Ishikawa (cell line): ENCODE results near the gene PCDH9.

ENCODE experiments used
- CEBPB ChIP-seq: IDR thresholded peaks from 2 replicates; pipeline ENCODE4 v1.6.1; 2012
- CREB1 ChIP-seq: IDR thresholded peaks from 2 replicates; pipeline ENCODE4 v1.6.1; 2012; ENCODE audit warnings: low read depth
- EGR1 ChIP-seq: IDR thresholded peaks from 2 replicates; pipeline ENCODE4 v1.6.1; 2012
- EP300 ChIP-seq: IDR thresholded peaks from 2 replicates; pipeline ENCODE4 v1.6.1; 2012; ENCODE audit warnings: borderline replicate concordance
- FOXM1 ChIP-seq: IDR thresholded peaks from 2 replicates; pipeline ENCODE4 v1.6.1; 2012; ENCODE audit warnings: low read depth, borderline replicate concordance
- NFIC ChIP-seq: IDR thresholded peaks from 2 replicates; pipeline ENCODE4 v1.6.1; 2012
- RAD21 ChIP-seq: IDR thresholded peaks from 2 replicates; pipeline ENCODE4 v1.6.1; 2012; ENCODE audit warnings: low read depth
- TAF1 ChIP-seq: IDR thresholded peaks from 2 replicates; pipeline ENCODE4 v1.6.1; 2012; ENCODE audit warnings: low read depth, mild to moderate bottlenecking
- TCF12 ChIP-seq: IDR thresholded peaks from 2 replicates; pipeline ENCODE4 v1.6.1; 2012; ENCODE audit warnings: low read depth
- TEAD4 ChIP-seq: IDR thresholded peaks from 2 replicates; pipeline ENCODE4 v1.6.1; 2012
- YY1 ChIP-seq: IDR thresholded peaks from 2 replicates; pipeline ENCODE4 v1.6.1; 2012; ENCODE audit warnings: low read depth
- ZBTB7A ChIP-seq: IDR thresholded peaks from 2 replicates; pipeline ENCODE4 v1.6.1; 2012; ENCODE audit warnings: low read depth
- TF ChIP-seq, protein P1 (sequence below): IDR thresholded peaks from 2 replicates; pipeline ENCODE4 v1.6.1; 2012
- TF ChIP-seq, protein P2 (sequence below): IDR thresholded peaks from 2 replicates; pipeline ENCODE4 v1.6.1; 2012; ENCODE audit warnings: low read depth, mild to moderate bottlenecking
- TF ChIP-seq, protein P3 (sequence below): IDR thresholded peaks from 2 replicates; pipeline ENCODE4 v1.6.1; 2012

The PCDH9 gene

DNA sequence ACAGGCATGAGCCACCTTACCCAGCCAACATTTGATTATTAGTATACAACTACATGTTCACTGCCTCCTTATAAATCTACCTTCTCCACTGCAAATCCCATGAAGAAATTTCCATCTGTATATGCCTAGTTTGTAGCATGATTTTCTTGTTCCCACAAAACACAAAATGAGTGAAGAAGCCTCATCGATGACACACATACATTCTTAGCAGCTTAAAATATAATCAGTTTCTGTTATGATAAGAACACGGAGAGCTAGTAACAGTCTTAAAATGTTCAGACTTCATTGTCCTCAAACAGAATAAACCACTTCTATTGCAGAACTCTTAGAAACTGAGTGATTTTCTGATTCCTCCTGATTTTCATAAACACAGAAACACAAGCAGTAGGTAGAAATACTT is 740.5 kb downstream of the PCDH9 start:
- TF ChIP-seq TCF12 (no peak), YY1 (no peak), ZBTB7A (no peak), EGR1 (no peak), EP300 (no peak), NFIC (no peak), TAF1 (no peak), FOXM1 (no peak), TEAD4 (no peak), CEBPB (no peak)
- TF ChIP-seq, protein P1, sequence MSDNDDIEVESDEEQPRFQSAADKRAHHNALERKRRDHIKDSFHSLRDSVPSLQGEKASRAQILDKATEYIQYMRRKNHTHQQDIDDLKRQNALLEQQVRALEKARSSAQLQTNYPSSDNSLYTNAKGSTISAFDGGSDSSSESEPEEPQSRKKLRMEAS = no peak
- TF ChIP-seq, protein P2, sequence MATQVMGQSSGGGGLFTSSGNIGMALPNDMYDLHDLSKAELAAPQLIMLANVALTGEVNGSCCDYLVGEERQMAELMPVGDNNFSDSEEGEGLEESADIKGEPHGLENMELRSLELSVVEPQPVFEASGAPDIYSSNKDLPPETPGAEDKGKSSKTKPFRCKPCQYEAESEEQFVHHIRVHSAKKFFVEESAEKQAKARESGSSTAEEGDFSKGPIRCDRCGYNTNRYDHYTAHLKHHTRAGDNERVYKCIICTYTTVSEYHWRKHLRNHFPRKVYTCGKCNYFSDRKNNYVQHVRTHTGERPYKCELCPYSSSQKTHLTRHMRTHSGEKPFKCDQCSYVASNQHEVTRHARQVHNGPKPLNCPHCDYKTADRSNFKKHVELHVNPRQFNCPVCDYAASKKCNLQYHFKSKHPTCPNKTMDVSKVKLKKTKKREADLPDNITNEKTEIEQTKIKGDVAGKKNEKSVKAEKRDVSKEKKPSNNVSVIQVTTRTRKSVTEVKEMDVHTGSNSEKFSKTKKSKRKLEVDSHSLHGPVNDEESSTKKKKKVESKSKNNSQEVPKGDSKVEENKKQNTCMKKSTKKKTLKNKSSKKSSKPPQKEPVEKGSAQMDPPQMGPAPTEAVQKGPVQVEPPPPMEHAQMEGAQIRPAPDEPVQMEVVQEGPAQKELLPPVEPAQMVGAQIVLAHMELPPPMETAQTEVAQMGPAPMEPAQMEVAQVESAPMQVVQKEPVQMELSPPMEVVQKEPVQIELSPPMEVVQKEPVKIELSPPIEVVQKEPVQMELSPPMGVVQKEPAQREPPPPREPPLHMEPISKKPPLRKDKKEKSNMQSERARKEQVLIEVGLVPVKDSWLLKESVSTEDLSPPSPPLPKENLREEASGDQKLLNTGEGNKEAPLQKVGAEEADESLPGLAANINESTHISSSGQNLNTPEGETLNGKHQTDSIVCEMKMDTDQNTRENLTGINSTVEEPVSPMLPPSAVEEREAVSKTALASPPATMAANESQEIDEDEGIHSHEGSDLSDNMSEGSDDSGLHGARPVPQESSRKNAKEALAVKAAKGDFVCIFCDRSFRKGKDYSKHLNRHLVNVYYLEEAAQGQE = no peak

DNA sequence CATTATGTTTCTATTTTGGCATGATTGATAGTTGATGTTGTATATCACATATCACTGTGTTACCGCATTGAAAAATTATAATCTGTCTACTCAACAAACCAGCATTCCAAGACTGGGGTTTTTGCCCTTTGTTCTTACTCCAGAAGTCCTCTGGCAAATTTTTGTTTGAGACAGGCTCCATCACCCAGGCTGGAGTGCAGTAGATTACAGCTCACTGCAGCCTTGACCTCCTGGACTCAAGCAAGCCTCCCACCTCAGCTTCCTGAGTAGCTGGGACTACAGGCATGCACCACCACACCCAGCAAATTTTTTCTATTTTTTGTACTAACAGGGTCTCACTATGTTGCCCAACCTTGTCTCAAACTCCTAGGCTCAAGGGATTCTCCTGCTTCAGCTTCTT is 741.0 kb downstream of the PCDH9 start:
- no peak for TF ChIP-seq ZBTB7A
- no peak for TF ChIP-seq TAF1
- no peak for TF ChIP-seq CEBPB
- TF ChIP-seq TEAD4 = no peak
- TF ChIP-seq RAD21 = no peak
- TF ChIP-seq YY1 = no peak
- TF ChIP-seq EP300 = no peak
- TF ChIP-seq, protein P3, sequence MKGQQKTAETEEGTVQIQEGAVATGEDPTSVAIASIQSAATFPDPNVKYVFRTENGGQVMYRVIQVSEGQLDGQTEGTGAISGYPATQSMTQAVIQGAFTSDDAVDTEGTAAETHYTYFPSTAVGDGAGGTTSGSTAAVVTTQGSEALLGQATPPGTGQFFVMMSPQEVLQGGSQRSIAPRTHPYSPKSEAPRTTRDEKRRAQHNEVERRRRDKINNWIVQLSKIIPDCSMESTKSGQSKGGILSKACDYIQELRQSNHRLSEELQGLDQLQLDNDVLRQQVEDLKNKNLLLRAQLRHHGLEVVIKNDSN = no peak
- TF ChIP-seq FOXM1 = no peak
- TF ChIP-seq, protein P2 = no peak
- TF ChIP-seq, protein P1 = no peak
- TF ChIP-seq NFIC = no peak
- no peak for TF ChIP-seq TCF12
- no peak for TF ChIP-seq EGR1

DNA sequence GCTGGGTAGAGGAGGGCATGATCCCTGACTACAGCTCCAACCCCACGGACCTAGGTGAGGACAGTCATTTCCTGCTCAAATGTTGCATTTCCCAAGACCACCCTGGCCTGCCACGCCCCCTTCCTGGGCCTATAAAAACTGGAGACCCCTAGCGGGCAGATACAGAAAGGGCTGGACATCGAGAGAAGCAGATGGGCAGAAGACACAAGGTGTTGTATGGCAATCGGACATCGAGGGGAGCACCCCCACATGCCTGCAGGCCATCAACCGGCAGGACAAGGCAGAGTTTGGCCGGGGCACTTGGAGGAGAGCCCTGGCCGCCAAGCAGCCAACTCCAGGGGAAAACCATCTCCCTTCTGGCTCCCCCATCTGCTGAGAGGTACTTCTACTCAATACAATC is 746.4 kb downstream of the PCDH9 start:
- TF ChIP-seq EP300 = no peak
- TF ChIP-seq, protein P2 = no peak
- no peak for TF ChIP-seq ZBTB7A
- no peak for TF ChIP-seq CEBPB
- TF ChIP-seq TAF1 = no peak
- no peak for TF ChIP-seq YY1
- no peak for TF ChIP-seq CREB1
- TF ChIP-seq EGR1 = no peak
- no peak for TF ChIP-seq NFIC
- TF ChIP-seq, protein P3 = no peak
- no peak for TF ChIP-seq TCF12
- TF ChIP-seq FOXM1 = no peak
- TF ChIP-seq RAD21 = no peak
- TF ChIP-seq, protein P1 = no peak
- no peak for TF ChIP-seq TEAD4

DNA sequence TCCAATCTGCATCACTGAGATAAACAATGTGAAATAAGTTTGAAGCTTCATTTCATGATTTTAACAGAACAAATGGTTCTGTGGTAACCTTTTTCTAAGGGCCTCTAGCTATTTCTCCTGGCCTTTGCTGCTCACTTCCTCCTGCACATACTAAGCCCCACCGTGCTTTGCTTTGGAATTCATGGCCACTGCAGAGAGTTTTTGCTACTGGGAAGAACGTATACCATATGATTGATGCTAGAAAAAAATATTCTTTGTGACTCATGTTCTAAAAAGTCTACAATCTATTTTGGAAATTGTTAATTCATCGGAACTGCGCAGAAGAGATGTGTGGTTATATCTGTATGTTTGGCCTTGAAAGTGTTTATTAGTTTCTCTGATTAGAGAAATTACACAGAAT is 747.3 kb downstream of the PCDH9 start:
- no peak for TF ChIP-seq TCF12
- TF ChIP-seq YY1 = no peak
- no peak for TF ChIP-seq TEAD4
- TF ChIP-seq CREB1 = no peak
- no peak for TF ChIP-seq RAD21
- no peak for TF ChIP-seq EGR1
- TF ChIP-seq FOXM1 = no peak
- no peak for TF ChIP-seq NFIC
- TF ChIP-seq, protein P1 = no peak
